ENCODE data around the gene BOLA2B. TPM values are rescaled to one million over a fixed set of nuclear protein-coding genes. Genes with fewer than 3 reads are reported as not detected.

Gene BOLA2B
- total and polyA plus RNA-seq, 9 of the 15 experiments (the other 6 are each of a cell fraction or from before 2014, with no cell fraction given), result 43.9 to 613 (median 181) TPM

- TF ChIP-seq KLF16 (IDR thresholded peaks at IDR 0.05), result peak; percentile 26; the same call in 1 of the 2 replicates
- TF ChIP-seq FOXP1 (CRISPR knock-in tag; IDR thresholded peaks at IDR 0.05), result 0 out of 2 replicates have a peak, but pooled peaks have one; percentile 44
- TF ChIP-seq PCBP1 (IDR thresholded peaks at IDR 0.05; ENCODE audit: low read depth, low read length, poor library complexity, severe bottlenecking), result no peak
- TF ChIP-seq NEUROD1 (IDR thresholded peaks at IDR 0.05; ENCODE audit: borderline replicate concordance, low read depth, low read length, partially characterized antibody), result no peak
- TF ChIP-seq RAD21 (CRISPR knock-in tag; conservative IDR thresholded peaks at IDR 0.05 in 1 of 2, IDR thresholded peaks at IDR 0.05 in 1 of 2), result peak; percentile 26 to 72
- peak in 1 of 2 experiments; percentile 43; a peak in 1 of 4 replicates for TF ChIP-seq ZNF639 (CRISPR knock-in tag; conservative IDR thresholded peaks at IDR 0.05 in 1 of 2, IDR thresholded peaks at IDR 0.05 in 1 of 2)
- no peak for TF ChIP-seq SAP30 (IDR thresholded peaks at IDR 0.05; ENCODE audit: borderline replicate concordance, insufficient read depth, low read depth, low read length, poor library complexity, severe bottlenecking)
- peak; percentile 50; the same call in 1 of the 2 replicates for TF ChIP-seq CBFA2T2 (conservative IDR thresholded peaks at IDR 0.05)
- TF ChIP-seq CHD4 (IDR thresholded peaks at IDR 0.05; ENCODE audit: insufficient read depth, insufficient replicate concordance, low read depth, low read length, poor library complexity, severe bottlenecking), result peak; percentile 78
- no peak for TF ChIP-seq STAT5B (CRISPR knock-in tag; IDR thresholded peaks at IDR 0.05)
- peak; percentile 96 for TF ChIP-seq NR2C2 (CRISPR knock-in tag; IDR thresholded peaks at IDR 0.05)
- peak; percentile 97 for TF ChIP-seq NR2C2 (tag; IDR thresholded peaks at IDR 0.05)
- peak; percentile 94 for TF ChIP-seq ZBTB2 (IDR thresholded peaks at IDR 0.05)
- TF ChIP-seq CC2D1A (IDR thresholded peaks at IDR 0.05), result peak; percentile 55; the same call in 1 of the 2 replicates
- no peak for TF ChIP-seq PBX2 (CRISPR knock-in tag; IDR thresholded peaks at IDR 0.05; ENCODE audit: low read depth)
- no peak for TF ChIP-seq PBX2 (tag; conservative IDR thresholded peaks at IDR 0.05; ENCODE audit: low read depth)
- TF ChIP-seq GATAD2B (IDR thresholded peaks at IDR 0.05; ENCODE audit: borderline replicate concordance), result peak; percentile 95
- peak; percentile 92 for TF ChIP-seq HDAC2 (IDR thresholded peaks at IDR 0.05)
These were observed 6.5 kb downstream of the BOLA2B start (continued) for GRCh38 chr16:30186782-30187555.
